ENCODE data around the gene SLC29A3. TPM values are rescaled to one million over a fixed set of nuclear protein-coding genes. Genes with fewer than 3 reads are reported as not detected.
"Not testable (repeated sequence)": the region's sequence is repeated elsewhere in the genome, so short reads cannot be mapped to it uniquely, and the experiment has no call there.

SLC29A3 gene
- total RNA-seq, 1 experiment from 2014 or later: 7.6 TPM

DNA sequence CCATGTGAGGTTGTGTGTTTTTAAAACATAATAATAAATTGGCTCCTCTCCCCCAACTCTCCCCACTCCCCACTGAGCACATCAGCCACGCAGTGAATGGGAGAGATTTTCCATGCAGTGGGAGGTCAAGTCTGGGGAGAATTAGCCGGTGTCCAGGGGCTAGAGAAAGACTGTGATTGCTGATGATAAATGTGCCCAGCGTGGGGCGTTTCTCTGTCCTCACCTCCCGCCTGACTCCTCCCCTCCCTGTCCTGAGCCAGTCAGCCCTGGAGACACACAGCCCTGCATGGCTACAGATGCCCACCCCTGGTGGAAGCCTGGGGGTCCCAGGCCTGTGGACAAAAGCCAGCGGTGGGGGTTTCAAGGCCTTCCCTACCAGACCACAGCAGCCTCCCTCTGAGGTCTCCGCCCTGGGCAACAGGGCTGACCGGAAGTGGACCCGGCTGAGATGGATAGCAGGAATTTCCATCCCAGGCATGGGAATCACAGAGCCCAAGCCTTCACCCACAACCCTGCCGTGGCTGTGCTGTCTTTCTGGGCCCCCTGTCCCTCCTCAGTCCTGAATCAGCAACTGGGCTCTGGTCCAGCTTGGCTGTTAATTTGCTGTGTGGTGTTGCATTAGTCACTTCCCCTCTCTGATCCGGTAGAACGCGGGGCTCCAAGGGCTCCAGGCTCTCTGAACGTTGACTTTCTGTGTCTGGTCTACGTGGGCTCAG is 46.8 kb upstream of the SLC29A3 start:
- no peak overlapping the region for H3K27ac ChIP-seq (ENCODE audit: low read length)
- H3K9me3 ChIP-seq (ENCODE audit: control insufficient read depth, insufficient read depth, low read depth, low read length): no peaks in the 10 kb centered on the region
- in situ Hi-C loops (cut with HindIII; ENCODE audit: low pct_unique_long_range_greater_than_20kb, low sequenced_read_pairs): no loop called here
- peak; percentile 43 for ATAC-seq
- DNase-seq (ENCODE audit: low read depth, low spot score): no peak
- H3K36me3 ChIP-seq (ENCODE audit: control insufficient read depth, insufficient read depth, low read length): no peaks in the 10 kb centered on the region
- TF ChIP-seq TCF7L2 (IDR thresholded peaks at IDR 0.05; ENCODE audit: low read depth, low read length) (no peak), REST (IDR thresholded peaks at IDR 0.05; ENCODE audit: insufficient read depth in 1 of 2, low read depth in 2 of 2, low read length in 1 of 2) (no peak), POLR2AphosphoS5 (IDR thresholded peaks at IDR 0.05; ENCODE audit: low read depth, low read length) (no peak)
- CTCF ChIA-PET: no interaction called here
- intact Hi-C loops (cut with micrococcal nuclease; ENCODE audit: unreplicated experiment): no loop called here
- no peak overlapping the region for H3K4me3 ChIP-seq (ENCODE audit: low read depth in 2 of 2, low read length in 2 of 2)
- peaks cover 5% of the 10 kb centered on the region; the same call in 1 of the 2 replicates for H3K4me1 ChIP-seq (ENCODE audit: control insufficient read depth, insufficient read depth, low read length)
- H3K27me3 ChIP-seq (ENCODE audit: control insufficient read depth, insufficient read depth, low read length): no peaks in the 10 kb centered on the region
- POLR2A ChIA-PET: no interaction called here
- no TSS peak for BruUV-seq (replicated peaks)

GRCh38 chr10:71272974-71273373 is 46.1 kb upstream of the SLC29A3 start:
- POLR2A ChIA-PET; H3K27ac ChIP-seq (ENCODE audit: low read length); H3K9me3 ChIP-seq (ENCODE audit: control insufficient read depth, insufficient read depth, low read depth, low read length); H3K27me3 ChIP-seq (ENCODE audit: control insufficient read depth, insufficient read depth, low read length); H3K4me1 ChIP-seq (ENCODE audit: control insufficient read depth, insufficient read depth, low read length); H3K36me3 ChIP-seq (ENCODE audit: control insufficient read depth, insufficient read depth, low read length); intact Hi-C loops (cut with micrococcal nuclease; ENCODE audit: unreplicated experiment); in situ Hi-C loops (cut with HindIII; ENCODE audit: low pct_unique_long_range_greater_than_20kb, low sequenced_read_pairs); BruUV-seq (replicated peaks); CTCF ChIA-PET; H3K4me3 ChIP-seq (ENCODE audit: low read depth in 2 of 2, low read length in 2 of 2); DNase-seq (ENCODE audit: low read depth, low spot score); ATAC-seq: not testable (repeated sequence)

DNA sequence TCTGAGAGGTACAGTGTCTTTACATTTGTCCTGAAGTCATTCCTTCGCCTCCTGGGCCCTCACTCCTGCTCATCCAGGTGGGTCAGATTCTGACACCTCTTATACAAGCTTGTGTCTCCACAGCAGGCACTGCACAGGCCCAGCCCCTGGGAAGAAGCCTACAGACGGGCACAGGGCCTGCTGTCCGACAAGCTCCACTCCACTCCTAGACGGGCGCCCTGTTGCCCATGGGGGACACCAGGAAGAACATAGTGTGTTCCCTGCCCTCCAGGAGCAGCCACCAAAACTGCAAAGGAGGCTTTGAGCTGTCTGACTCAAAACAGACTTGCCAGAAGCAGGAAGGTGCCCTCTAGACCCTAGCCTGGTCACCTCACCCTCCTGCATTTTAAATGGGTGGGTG is 45.6 kb upstream of the SLC29A3 start:
- in situ Hi-C loops (cut with HindIII; ENCODE audit: low pct_unique_long_range_greater_than_20kb, low sequenced_read_pairs): no loop called here
- Histone ChIP-seq H3K4me3 (ENCODE audit: low read depth in 2 of 2, low read length in 2 of 2) (no peak overlapping the region), H3K27me3 (ENCODE audit: control insufficient read depth, insufficient read depth, low read length) (no peaks in the 10 kb centered on the region), H3K27ac (ENCODE audit: low read length) (no peak overlapping the region), H3K36me3 (ENCODE audit: control insufficient read depth, insufficient read depth, low read length) (no peaks in the 10 kb centered on the region), H3K9me3 (ENCODE audit: control insufficient read depth, insufficient read depth, low read depth, low read length) (no peaks in the 10 kb centered on the region), H3K4me1 (ENCODE audit: control insufficient read depth, insufficient read depth, low read length) (peaks cover 4% of the 10 kb centered on the region; the same call in 1 of the 2 replicates)
- ChIA-PET CTCF (interaction anchor here (0.5 kb wide), 1 partner anchor 370 kb away, joined by 3 read pairs; no protein-coding TSS in a partner anchor), POLR2A (no interaction called here)
- no TSS peak for BruUV-seq (replicated peaks)
- intact Hi-C loops (cut with micrococcal nuclease; ENCODE audit: unreplicated experiment): no loop called here
- ATAC-seq (no peak), DNase-seq (ENCODE audit: low read depth, low spot score) (no peak)
- TF ChIP-seq REST (IDR thresholded peaks at IDR 0.05; ENCODE audit: insufficient read depth in 1 of 2, low read depth in 2 of 2, low read length in 1 of 2) (no peak), TCF7L2 (IDR thresholded peaks at IDR 0.05; ENCODE audit: low read depth, low read length) (no peak), CTCF (IDR thresholded peaks at IDR 0.05) (no peak), SIN3A (IDR thresholded peaks at IDR 0.05; ENCODE audit: borderline replicate concordance, insufficient read depth, low read depth, low read length) (no peak), POLR2AphosphoS5 (IDR thresholded peaks at IDR 0.05; ENCODE audit: low read depth, low read length) (no peak)

Data from Panc1 (cell line).